ENCODE data around the gene KTN1.
A peak's percentile ranks its signal among the peaks of the same experiment; 100 is the strongest.

KTN1 gene

GRCh38 chr14:55688566-55688965 lies 108.6 kb downstream of the KTN1 start:
- DNase-seq, result no peak

- DNase-seq, result no peak
These were observed 110.2 kb downstream of the KTN1 start for GRCh38 chr14:55689981-55690871.

- DNase-seq, result no peak
These were observed 111.7 kb downstream of the KTN1 start for GRCh38 chr14:55691659-55692058.

GRCh38 chr14:55693904-55694303 lies 113.9 kb downstream of the KTN1 start:
- no peak for DNase-seq

GRCh38 chr14:55697414-55697861 lies 117.4 kb downstream of the KTN1 start:
- DNase-seq, result no peak

GRCh38 chr14:55698051-55698450 lies 118.0 kb downstream of the KTN1 start:
- no peak for DNase-seq

GRCh38 chr14:55699131-55700057 lies 119.4 kb downstream of the KTN1 start:
- DNase-seq, result no peak

GRCh38 chr14:55701638-55702037 lies 121.6 kb downstream of the KTN1 start:
- no peak for DNase-seq

GRCh38 chr14:55702511-55702910 lies 122.5 kb downstream of the KTN1 start:
- DNase-seq, result no peak

GRCh38 chr14:55704654-55705053 lies 124.6 kb downstream of the KTN1 start:
- DNase-seq, result no peak

GRCh38 chr14:55705651-55706364 lies 125.8 kb downstream of the KTN1 start:
- no peak for DNase-seq

- no peak for DNase-seq
These were observed 126.3 kb downstream of the KTN1 start for GRCh38 chr14:55706365-55706684.

GRCh38 chr14:55706893-55707292 lies 126.9 kb downstream of the KTN1 start:
- DNase-seq, result no peak

- DNase-seq, result peak; percentile 71
These were observed 127.4 kb downstream of the KTN1 start for GRCh38 chr14:55707365-55707804.

- no peak for DNase-seq
These were observed 130.6 kb downstream of the KTN1 start for GRCh38 chr14:55710506-55711041.

- no peak for DNase-seq
These were observed 131.3 kb downstream of the KTN1 start for GRCh38 chr14:55711175-55711811.

GRCh38 chr14:55712491-55712890 lies 132.5 kb downstream of the KTN1 start:
- no peak for DNase-seq

GRCh38 chr14:55713486-55713885 lies 133.5 kb downstream of the KTN1 start:
- peak; percentile 62 for DNase-seq

- DNase-seq, result no peak
These were observed 135.9 kb downstream of the KTN1 start for GRCh38 chr14:55715889-55716288.

GRCh38 chr14:55717621-55718020 lies 137.6 kb downstream of the KTN1 start:
- DNase-seq, result no peak

GRCh38 chr14:55718551-55718950 lies 138.5 kb downstream of the KTN1 start:
- DNase-seq, result peak; percentile 29

GRCh38 chr14:55720796-55721195 lies 140.8 kb downstream of the KTN1 start:
- no peak for DNase-seq
